ENCODE measurements around the gene IMPDH1.

IMPDH1 gene

GRCh38 chr7:128419257-128419656, 9.5 kb upstream of the IMPDH1 start:
- no peak overlapping the region for H3K4me2 ChIP-seq (ENCODE audit: low read depth, low read length, poor library complexity, severe bottlenecking)
- H3K4me3 ChIP-seq (ENCODE audit: low read length, poor library complexity, severe bottlenecking), result no peak overlapping the region
- H4K20me1 ChIP-seq (ENCODE audit: insufficient read depth, low read length, poor library complexity, severe bottlenecking), result no peaks in the 10 kb centered on the region
- TF ChIP-seq, protein P1, sequence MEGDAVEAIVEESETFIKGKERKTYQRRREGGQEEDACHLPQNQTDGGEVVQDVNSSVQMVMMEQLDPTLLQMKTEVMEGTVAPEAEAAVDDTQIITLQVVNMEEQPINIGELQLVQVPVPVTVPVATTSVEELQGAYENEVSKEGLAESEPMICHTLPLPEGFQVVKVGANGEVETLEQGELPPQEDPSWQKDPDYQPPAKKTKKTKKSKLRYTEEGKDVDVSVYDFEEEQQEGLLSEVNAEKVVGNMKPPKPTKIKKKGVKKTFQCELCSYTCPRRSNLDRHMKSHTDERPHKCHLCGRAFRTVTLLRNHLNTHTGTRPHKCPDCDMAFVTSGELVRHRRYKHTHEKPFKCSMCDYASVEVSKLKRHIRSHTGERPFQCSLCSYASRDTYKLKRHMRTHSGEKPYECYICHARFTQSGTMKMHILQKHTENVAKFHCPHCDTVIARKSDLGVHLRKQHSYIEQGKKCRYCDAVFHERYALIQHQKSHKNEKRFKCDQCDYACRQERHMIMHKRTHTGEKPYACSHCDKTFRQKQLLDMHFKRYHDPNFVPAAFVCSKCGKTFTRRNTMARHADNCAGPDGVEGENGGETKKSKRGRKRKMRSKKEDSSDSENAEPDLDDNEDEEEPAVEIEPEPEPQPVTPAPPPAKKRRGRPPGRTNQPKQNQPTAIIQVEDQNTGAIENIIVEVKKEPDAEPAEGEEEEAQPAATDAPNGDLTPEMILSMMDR (conservative IDR thresholded peaks at IDR 0.05; ENCODE audit: low read length), result no peak
- no peak for TF ChIP-seq EZH2phosphoT487 (IDR thresholded peaks at IDR 0.05; ENCODE audit: borderline replicate concordance)
- H3K36me3 ChIP-seq (ENCODE audit: insufficient read depth, low read length), result no peaks in the 10 kb centered on the region
- H3K4me1 ChIP-seq (ENCODE audit: insufficient read depth, low read length, poor library complexity, severe bottlenecking), result no peaks in the 10 kb centered on the region
- H3K9ac ChIP-seq (ENCODE audit: low read depth, low read length, poor library complexity, severe bottlenecking), result no peak overlapping the region
- H3K9me2 ChIP-seq (replicated peaks; ENCODE audit: low read depth, low read length), result no peaks in the 10 kb centered on the region
- H3K27me3 ChIP-seq (ENCODE audit: insufficient read depth, low read length, poor library complexity, severe bottlenecking), result no peaks in the 10 kb centered on the region
- no peaks in the 10 kb centered on the region for H3F3A ChIP-seq (ENCODE audit: low read depth)
- H2AFZ ChIP-seq (ENCODE audit: low read length), result no peak overlapping the region
- no peaks in the 10 kb centered on the region for H3K9me3 ChIP-seq (ENCODE audit: insufficient read depth, low read depth, low read length)
- H3K79me2 ChIP-seq (ENCODE audit: insufficient read depth, low read length), result no peaks in the 10 kb centered on the region

- TF ChIP-seq EZH2phosphoT487 (IDR thresholded peaks at IDR 0.05; ENCODE audit: borderline replicate concordance), result no peak
- TF ChIP-seq, protein P1 (conservative IDR thresholded peaks at IDR 0.05; ENCODE audit: low read length), result no peak
- no peaks in the 10 kb centered on the region for H3K79me2 ChIP-seq (ENCODE audit: insufficient read depth, low read length)
- no peak overlapping the region for H3K4me3 ChIP-seq (ENCODE audit: low read length, poor library complexity, severe bottlenecking)
- H3F3A ChIP-seq (ENCODE audit: low read depth), result no peaks in the 10 kb centered on the region
- no peaks in the 10 kb centered on the region for H3K9me2 ChIP-seq (replicated peaks; ENCODE audit: low read depth, low read length)
- no peak overlapping the region for H3K4me2 ChIP-seq (ENCODE audit: low read depth, low read length, poor library complexity, severe bottlenecking)
- H3K36me3 ChIP-seq (ENCODE audit: insufficient read depth, low read length), result no peaks in the 10 kb centered on the region
- no peak overlapping the region for H3K9ac ChIP-seq (ENCODE audit: low read depth, low read length, poor library complexity, severe bottlenecking)
- no peaks in the 10 kb centered on the region for H4K20me1 ChIP-seq (ENCODE audit: insufficient read depth, low read length, poor library complexity, severe bottlenecking)
- H2AFZ ChIP-seq (ENCODE audit: low read length), result no peak overlapping the region
- H3K4me1 ChIP-seq (ENCODE audit: insufficient read depth, low read length, poor library complexity, severe bottlenecking), result no peaks in the 10 kb centered on the region
- no peaks in the 10 kb centered on the region for H3K9me3 ChIP-seq (ENCODE audit: insufficient read depth, low read depth, low read length)
- H3K27me3 ChIP-seq (ENCODE audit: insufficient read depth, low read length, poor library complexity, severe bottlenecking), result no peaks in the 10 kb centered on the region
Observed at GRCh38 chr7:128417071-128417470, 7.3 kb upstream of the IMPDH1 start.

DNA sequence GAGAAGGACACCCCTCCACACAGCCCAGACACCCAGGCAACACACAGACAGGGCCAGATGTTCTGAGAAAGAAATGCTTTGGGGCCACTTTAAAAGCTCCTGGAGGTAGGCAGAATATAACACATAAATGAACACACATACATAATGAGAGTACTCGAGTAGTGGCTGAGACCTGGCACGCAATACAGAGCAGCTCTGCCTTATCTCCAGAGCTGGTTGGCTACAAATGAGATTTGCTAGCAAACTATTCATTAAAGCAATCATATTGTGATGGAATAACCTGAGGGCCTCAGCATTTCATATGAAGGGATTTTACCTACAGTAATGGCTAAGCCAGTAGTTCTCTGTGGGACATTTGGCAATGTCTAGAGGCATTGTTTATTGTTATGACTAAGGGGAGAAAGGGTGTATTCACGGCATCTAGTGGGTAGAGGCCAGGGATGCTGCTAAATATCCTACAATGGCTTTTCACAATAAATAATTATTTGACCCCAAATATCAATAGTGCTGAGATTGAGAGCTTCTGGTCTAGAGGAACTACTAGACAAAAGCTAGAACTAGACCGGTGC, 5.5 kb upstream of the IMPDH1 start:
- H3K4me2 ChIP-seq (ENCODE audit: low read depth, low read length, poor library complexity, severe bottlenecking), result no peak overlapping the region
- no peaks in the 10 kb centered on the region for H3K79me2 ChIP-seq (ENCODE audit: insufficient read depth, low read length)
- H3K4me3 ChIP-seq (ENCODE audit: low read length, poor library complexity, severe bottlenecking), result no peak overlapping the region
- H3F3A ChIP-seq (ENCODE audit: low read depth), result no peaks in the 10 kb centered on the region
- H3K9me3 ChIP-seq (ENCODE audit: insufficient read depth, low read depth, low read length), result no peaks in the 10 kb centered on the region
- no peak overlapping the region for H3K9ac ChIP-seq (ENCODE audit: low read depth, low read length, poor library complexity, severe bottlenecking)
- TF ChIP-seq, protein P1 (conservative IDR thresholded peaks at IDR 0.05; ENCODE audit: low read length), result no peak
- TF ChIP-seq EZH2phosphoT487 (IDR thresholded peaks at IDR 0.05; ENCODE audit: borderline replicate concordance), result no peak
- no peaks in the 10 kb centered on the region for H3K9me2 ChIP-seq (replicated peaks; ENCODE audit: low read depth, low read length)
- H3K27me3 ChIP-seq (ENCODE audit: insufficient read depth, low read length, poor library complexity, severe bottlenecking), result no peaks in the 10 kb centered on the region
- H3K36me3 ChIP-seq (ENCODE audit: insufficient read depth, low read length), result no peaks in the 10 kb centered on the region
- no peaks in the 10 kb centered on the region for H4K20me1 ChIP-seq (ENCODE audit: insufficient read depth, low read length, poor library complexity, severe bottlenecking)
- H2AFZ ChIP-seq (ENCODE audit: low read length), result no peak overlapping the region
- H3K4me1 ChIP-seq (ENCODE audit: insufficient read depth, low read length, poor library complexity, severe bottlenecking), result peaks cover 4% of the 10 kb centered on the region

Data from Loucy (cell line).